Measurements from ENCODE around the gene NF2. TPM values are rescaled to one million over a fixed set of nuclear protein-coding genes. Genes with fewer than 3 reads are reported as not detected.

The NF2 gene
- total and polyA plus RNA-seq, 2 experiments from 2014 or later: 62.9 to 111 TPM

GRCh38 chr22:29654420-29654819, 51.0 kb downstream of the NF2 start:
- H3K4me1 ChIP-seq (ENCODE audit: insufficient read depth): peaks cover 8% of the 10 kb centered on the region; the same call in 1 of the 2 replicates
- no peak for DNase-seq
- no peaks in the 10 kb centered on the region for H3K79me2 ChIP-seq (ENCODE audit: insufficient read depth)
- H3K4me3 ChIP-seq: no peak overlapping the region
- H3K9me2 ChIP-seq (ENCODE audit: insufficient read depth): no peaks in the 10 kb centered on the region
- no peak for TF ChIP-seq EZH2 (IDR thresholded peaks at IDR 0.05; ENCODE audit: insufficient read depth, poor library complexity, severe bottlenecking)
- no peak for TF ChIP-seq EZH2phosphoT487 (IDR thresholded peaks at IDR 0.05; ENCODE audit: insufficient read depth, low read depth)
- no peak overlapping the region for H3K4me2 ChIP-seq (ENCODE audit: unreplicated experiment)
- no peaks in the 10 kb centered on the region for H4K20me1 ChIP-seq (ENCODE audit: insufficient read depth)
- in situ Hi-C loops (cut with MboI): no loop called here
- peaks cover 51% of the 10 kb centered on the region for H3K36me3 ChIP-seq (ENCODE audit: low read depth)
- H3K9ac ChIP-seq: no peak overlapping the region
- no peak overlapping the region for H3K27ac ChIP-seq
- peaks cover 18% of the 10 kb centered on the region; the same call in 1 of the 2 replicates for H3F3A ChIP-seq (ENCODE audit: insufficient read depth)
- no peaks in the 10 kb centered on the region for H3K9me3 ChIP-seq (ENCODE audit: low read depth)
- no peaks in the 10 kb centered on the region for H3K27me3 ChIP-seq (replicated peaks; ENCODE audit: insufficient read depth)
- H2AFZ ChIP-seq: no peak overlapping the region
- WGBS, 2 experiments (ENCODE audit: low coverage in 1 of 2, low lambda C conversion rate in 2 of 2, missing lambda C conversion rate in 2 of 2): 97 to 99% methylated on average over 4 of the region's 4 CpGs

- no peaks in the 10 kb centered on the region for H3K9me3 ChIP-seq (ENCODE audit: low read depth)
- H3F3A ChIP-seq (ENCODE audit: insufficient read depth): peaks cover 22% of the 10 kb centered on the region; the same call in 1 of the 2 replicates
- TF ChIP-seq EZH2 (IDR thresholded peaks at IDR 0.05; ENCODE audit: insufficient read depth, poor library complexity, severe bottlenecking): no peak
- TF ChIP-seq EZH2phosphoT487 (IDR thresholded peaks at IDR 0.05; ENCODE audit: insufficient read depth, low read depth): no peak
- peaks cover 54% of the 10 kb centered on the region for H3K36me3 ChIP-seq (ENCODE audit: low read depth)
- in situ Hi-C loops (cut with MboI): no loop called here
- H3K79me2 ChIP-seq (ENCODE audit: insufficient read depth): no peaks in the 10 kb centered on the region
- no peaks in the 10 kb centered on the region for H3K9me2 ChIP-seq (ENCODE audit: insufficient read depth)
- 61 to 67% methylated on average over 7 of the region's 7 CpGs for WGBS, 2 experiments (ENCODE audit: low coverage in 1 of 2, low lambda C conversion rate in 2 of 2, missing lambda C conversion rate in 2 of 2)
- no peak overlapping the region for H3K4me2 ChIP-seq (ENCODE audit: unreplicated experiment)
- no peaks in the 10 kb centered on the region for H4K20me1 ChIP-seq (ENCODE audit: insufficient read depth)
- no peak overlapping the region for H3K27ac ChIP-seq
- H3K4me3 ChIP-seq: no peak overlapping the region
- peaks cover 9% of the 10 kb centered on the region; the same call in 1 of the 2 replicates for H3K4me1 ChIP-seq (ENCODE audit: insufficient read depth)
- no peak overlapping the region for H3K9ac ChIP-seq
- DNase-seq: no peak
- H3K27me3 ChIP-seq (replicated peaks; ENCODE audit: insufficient read depth): no peaks in the 10 kb centered on the region
- H2AFZ ChIP-seq: no peak overlapping the region
Observed at GRCh38 chr22:29654882-29655281, 51.4 kb downstream of the NF2 start.

- in situ Hi-C loops (cut with MboI): no loop called here
- Histone ChIP-seq H3K9me2 (ENCODE audit: insufficient read depth) (no peaks in the 10 kb centered on the region), H3K27ac (no peak overlapping the region), H3K4me1 (ENCODE audit: insufficient read depth) (peaks cover 19% of the 10 kb centered on the region), H3K4me3 (no peak overlapping the region), H3K79me2 (ENCODE audit: insufficient read depth) (no peaks in the 10 kb centered on the region), H3K4me2 (ENCODE audit: unreplicated experiment) (no peak overlapping the region), H2AFZ (no peak overlapping the region), H3K36me3 (ENCODE audit: low read depth) (peaks cover 50% of the 10 kb centered on the region), H3K27me3 (replicated peaks; ENCODE audit: insufficient read depth) (no peaks in the 10 kb centered on the region), H3K9me3 (ENCODE audit: low read depth) (no peaks in the 10 kb centered on the region), H4K20me1 (ENCODE audit: insufficient read depth) (no peaks in the 10 kb centered on the region), H3F3A (ENCODE audit: insufficient read depth) (peaks cover 35% of the 10 kb centered on the region), H3K9ac (no peak overlapping the region)
- no peak for TF ChIP-seq EZH2phosphoT487 (IDR thresholded peaks at IDR 0.05; ENCODE audit: insufficient read depth, low read depth)
- no peak for TF ChIP-seq EZH2 (IDR thresholded peaks at IDR 0.05; ENCODE audit: insufficient read depth, poor library complexity, severe bottlenecking)
- 98% methylated on average over 4 of the region's 4 CpGs for WGBS, 2 experiments (ENCODE audit: low coverage in 1 of 2, low lambda C conversion rate in 2 of 2, missing lambda C conversion rate in 2 of 2)
- DNase-seq: no peak
Observed at GRCh38 chr22:29658176-29658575, 54.7 kb downstream of the NF2 start.

DNA sequence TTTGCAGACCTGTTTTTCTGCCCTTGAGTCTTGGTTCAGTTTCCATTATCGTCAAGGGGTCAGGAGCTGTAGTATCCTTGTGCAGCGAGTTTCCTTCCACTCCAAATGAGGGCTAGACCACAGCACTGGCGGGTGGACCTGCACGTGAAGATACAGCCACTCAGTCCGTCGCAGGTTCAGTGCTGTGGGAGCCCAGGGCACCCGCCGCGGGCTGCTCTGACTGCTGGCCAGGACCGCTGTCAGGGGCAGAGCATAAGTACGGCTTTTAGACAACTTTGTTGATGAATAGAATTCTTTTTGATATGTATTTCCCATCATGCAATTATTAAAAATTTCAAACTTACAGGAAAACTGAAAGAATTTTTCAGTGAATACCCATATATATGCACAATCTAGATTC, 56.6 kb downstream of the NF2 start:
- Histone ChIP-seq H3F3A (ENCODE audit: insufficient read depth) (peaks cover 31% of the 10 kb centered on the region), H3K27ac (no peak overlapping the region), H3K79me2 (ENCODE audit: insufficient read depth) (no peaks in the 10 kb centered on the region), H3K9me2 (ENCODE audit: insufficient read depth) (no peaks in the 10 kb centered on the region), H3K4me3 (no peak overlapping the region), H3K4me2 (ENCODE audit: unreplicated experiment) (no peak overlapping the region), H3K27me3 (replicated peaks; ENCODE audit: insufficient read depth) (no peaks in the 10 kb centered on the region), H2AFZ (no peak overlapping the region), H4K20me1 (ENCODE audit: insufficient read depth) (no peaks in the 10 kb centered on the region), H3K9ac (no peak overlapping the region), H3K4me1 (ENCODE audit: insufficient read depth) (peaks cover 19% of the 10 kb centered on the region), H3K9me3 (ENCODE audit: low read depth) (no peaks in the 10 kb centered on the region), H3K36me3 (ENCODE audit: low read depth) (peaks cover 52% of the 10 kb centered on the region)
- TF ChIP-seq EZH2 (IDR thresholded peaks at IDR 0.05; ENCODE audit: insufficient read depth, poor library complexity, severe bottlenecking) (no peak), EZH2phosphoT487 (IDR thresholded peaks at IDR 0.05; ENCODE audit: insufficient read depth, low read depth) (no peak)
- in situ Hi-C loops (cut with MboI): no loop called here
- no peak for DNase-seq
- WGBS, 2 experiments (ENCODE audit: low coverage in 1 of 2, low lambda C conversion rate in 2 of 2, missing lambda C conversion rate in 2 of 2): 95 to 98% methylated on average over 11 of the region's 11 CpGs

DNA sequence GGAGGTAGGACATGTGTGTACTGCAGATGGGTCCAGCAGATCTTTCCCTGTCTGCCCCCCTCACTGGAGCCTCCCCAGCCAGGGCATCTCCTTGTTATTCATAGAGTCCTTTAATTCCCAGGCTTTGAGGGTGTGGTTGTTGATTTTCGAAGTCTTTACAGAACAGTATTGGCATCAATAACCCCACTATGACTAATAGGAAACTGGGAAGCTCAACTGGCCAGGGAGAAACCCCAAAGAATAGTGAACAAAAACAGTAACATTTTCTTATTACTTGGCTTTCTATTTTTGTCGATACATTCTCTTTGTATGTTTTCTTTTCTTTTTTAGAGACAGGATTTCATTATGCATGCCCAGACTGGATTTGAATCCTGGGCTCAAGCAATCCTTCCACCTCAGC, 57.9 kb downstream of the NF2 start:
- Histone ChIP-seq H4K20me1 (ENCODE audit: insufficient read depth) (no peaks in the 10 kb centered on the region), H3K27ac (no peak overlapping the region), H3F3A (ENCODE audit: insufficient read depth) (peaks cover 31% of the 10 kb centered on the region), H3K9me3 (ENCODE audit: low read depth) (no peaks in the 10 kb centered on the region), H3K27me3 (replicated peaks; ENCODE audit: insufficient read depth) (no peaks in the 10 kb centered on the region), H3K9ac (peak overlapping the region; percentile 13; the same call in 1 of the 2 replicates), H3K9me2 (ENCODE audit: insufficient read depth) (no peaks in the 10 kb centered on the region), H3K4me3 (no peak overlapping the region), H2AFZ (no peak overlapping the region), H3K79me2 (ENCODE audit: insufficient read depth) (no peaks in the 10 kb centered on the region), H3K4me2 (ENCODE audit: unreplicated experiment) (no peak overlapping the region), H3K36me3 (ENCODE audit: low read depth) (peaks cover 55% of the 10 kb centered on the region), H3K4me1 (ENCODE audit: insufficient read depth) (peaks cover 19% of the 10 kb centered on the region)
- peak; percentile 73 for DNase-seq
- TF ChIP-seq EZH2phosphoT487 (IDR thresholded peaks at IDR 0.05; ENCODE audit: insufficient read depth, low read depth) (no peak), EZH2 (IDR thresholded peaks at IDR 0.05; ENCODE audit: insufficient read depth, poor library complexity, severe bottlenecking) (no peak)
- in situ Hi-C loops (cut with MboI): no loop called here
- WGBS, 2 experiments (ENCODE audit: low coverage in 1 of 2, low lambda C conversion rate in 2 of 2, missing lambda C conversion rate in 2 of 2): 8 to 17% methylated on average over 2 of the region's 2 CpGs
